GM19438 (cell line): ENCODE results near the gene MYH16.
"Not testable (repeated sequence)": the region's sequence is repeated elsewhere in the genome, so short reads cannot be mapped to it uniquely, and the experiment has no call there.

ENCODE experiments used
- ATAC-seq: cut with Tn5 transposase; IDR thresholded peaks from one replicate; pipeline ENCODE4 v1.9.1; 2021; ENCODE audit warnings: low read depth; ENCODE audit not compliant: unreplicated experiment

MYH16 gene

GRCh38 chr7:99272476-99273045 lies at the start of gene MYH16:
Gene MYH16, plus strand, starts transcription at chr7:99272839.
- no peak for ATAC-seq

- ATAC-seq, result not testable (repeated sequence)
These were observed 48.3 kb upstream of the MYH16 start for GRCh38 chr7:99224263-99224898.

GRCh38 chr7:99224899-99225265 lies 47.8 kb upstream of the MYH16 start:
- ATAC-seq, result no peak

- ATAC-seq, result no peak
These were observed 43.4 kb upstream of the MYH16 start for GRCh38 chr7:99229234-99229633.

- ATAC-seq, result no peak
These were observed 40.4 kb upstream of the MYH16 start for GRCh38 chr7:99232082-99232770.

GRCh38 chr7:99232955-99233354 lies 39.7 kb upstream of the MYH16 start:
- ATAC-seq, result not testable (repeated sequence)

- ATAC-seq, result no peak
These were observed 38.5 kb upstream of the MYH16 start for GRCh38 chr7:99234185-99234584.

- ATAC-seq, result no peak
These were observed 36.7 kb upstream of the MYH16 start for GRCh38 chr7:99235925-99236324.

- ATAC-seq, result not testable (repeated sequence)
These were observed 34.8 kb upstream of the MYH16 start for GRCh38 chr7:99237876-99238275.

GRCh38 chr7:99238558-99239341 lies 33.9 kb upstream of the MYH16 start:
- no peak for ATAC-seq

- no peak for ATAC-seq
These were observed 30.0 kb upstream of the MYH16 start for GRCh38 chr7:99242682-99243081.

GRCh38 chr7:99243751-99244337 lies 28.8 kb upstream of the MYH16 start:
- no peak for ATAC-seq

GRCh38 chr7:99244939-99245338 lies 27.7 kb upstream of the MYH16 start:
- no peak for ATAC-seq

- ATAC-seq, result no peak
These were observed 24.1 kb upstream of the MYH16 start for GRCh38 chr7:99248391-99249095.

- ATAC-seq, result no peak
These were observed 22.6 kb upstream of the MYH16 start for GRCh38 chr7:99249985-99250575.

GRCh38 chr7:99252166-99252895 lies 20.3 kb upstream of the MYH16 start:
- ATAC-seq, result no peak

- ATAC-seq, result no peak
These were observed 19.3 kb upstream of the MYH16 start for GRCh38 chr7:99253369-99253768.

- ATAC-seq, result no peak
These were observed 18.2 kb upstream of the MYH16 start for GRCh38 chr7:99254390-99254789.

GRCh38 chr7:99255463-99255862 lies 17.2 kb upstream of the MYH16 start:
- ATAC-seq, result no peak
